Ectodermal cell (in vitro differentiated cells): ENCODE results near the gene AHCYL2.
"Not testable (repeated sequence)": the region's sequence is repeated elsewhere in the genome, so short reads cannot be mapped to it uniquely, and the experiment has no call there.

Experiments
- H3K27ac ChIP-seq: 2 replicates; pipeline ENCODE4 v1.7.0; 2013; ENCODE audit warnings: mild to moderate bottlenecking, low read depth, low read length; ENCODE audit not compliant: insufficient read depth, poor library complexity, severe bottlenecking
- H3K27me3 ChIP-seq: 2 replicates; pipeline ENCODE4 v1.7.0; 2013; ENCODE audit warnings: mild to moderate bottlenecking, low read length; ENCODE audit not compliant: insufficient read depth, control insufficient read depth, poor library complexity, severe bottlenecking
- H3K36me3 ChIP-seq: one replicate; pipeline ENCODE4 v1.7.0; 2013; ENCODE audit warnings: low read length; ENCODE audit not compliant: control insufficient read depth, insufficient read depth
- H3K4me1 ChIP-seq: one replicate; pipeline ENCODE4 v1.7.0; 2013; ENCODE audit warnings: low read length; ENCODE audit not compliant: control insufficient read depth, insufficient read depth
- H3K4me3 ChIP-seq: 2 replicates; pipeline ENCODE4 v1.7.0; 2013; ENCODE audit warnings: low read depth, low read length, control low read depth; ENCODE audit not compliant: insufficient read depth
- H3K9me3 ChIP-seq: 2 replicates; pipeline ENCODE4 v1.7.0; 2013; ENCODE audit warnings: mild to moderate bottlenecking, low read length, moderate library complexity; ENCODE audit not compliant: control insufficient read depth
- WGBS, 2 experiments: methylation state at CpG; one replicate each; pipeline ENCODE4 v1.1.7; 2013; ENCODE audit warnings: missing lambda C conversion rate in 2 of 2; 5-methylcytosine and 5-hydroxymethylcytosine counted together

Gene AHCYL2

GRCh38 chr7:129447445-129447844 lies 222.6 kb downstream of the AHCYL2 start:
- H3K4me3 ChIP-seq, H3K27ac ChIP-seq, H3K9me3 ChIP-seq, H3K36me3 ChIP-seq, H3K27me3 ChIP-seq, H3K4me1 ChIP-seq: not testable (repeated sequence)
- WGBS, 2 experiments = 95 to 97% methylated on average over 6 of the region's 6 CpGs

DNA sequence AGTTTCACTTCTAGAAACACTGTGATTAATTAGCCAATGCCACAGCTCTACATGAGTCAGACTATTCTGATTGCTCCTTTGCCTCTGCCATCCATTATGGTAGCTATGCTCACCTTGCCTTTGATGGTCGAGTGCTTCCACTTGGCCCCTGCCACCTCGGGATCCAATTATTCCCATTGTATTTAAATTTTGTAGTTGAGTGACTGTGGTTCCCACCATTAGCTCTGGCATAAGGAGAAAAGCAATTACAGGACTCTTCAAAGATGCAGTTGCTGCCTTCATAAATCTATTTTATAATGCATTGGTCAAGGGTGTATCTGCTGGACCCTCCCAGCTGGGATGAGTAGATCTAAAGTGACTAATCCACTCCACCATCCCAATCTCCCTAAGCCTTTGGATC lies 223.8 kb downstream of the AHCYL2 start:
- 89 to 92% methylated on average over 2 of the region's 2 CpGs for WGBS, 2 experiments
- H3K27ac ChIP-seq, H3K27me3 ChIP-seq, H3K4me1 ChIP-seq, H3K36me3 ChIP-seq, H3K4me3 ChIP-seq, H3K9me3 ChIP-seq: not testable (repeated sequence)

- Histone ChIP-seq H3K4me1 (no peaks in the 10 kb centered on the region), H3K36me3 (peaks cover 6% of the 10 kb centered on the region), H3K4me3 (no peak overlapping the region), H3K27ac (no peak overlapping the region), H3K9me3 (no peaks in the 10 kb centered on the region), H3K27me3 (no peaks in the 10 kb centered on the region)
Observed at GRCh38 chr7:129450295-129450694, 225.5 kb downstream of the AHCYL2 start.

- 87 to 96% methylated on average over 2 of the region's 2 CpGs for WGBS, 2 experiments
- H3K27ac ChIP-seq = no peak overlapping the region
- no peak overlapping the region for H3K4me3 ChIP-seq
- peaks cover 14% of the 10 kb centered on the region for H3K36me3 ChIP-seq
- no peaks in the 10 kb centered on the region for H3K27me3 ChIP-seq
- H3K4me1 ChIP-seq = no peaks in the 10 kb centered on the region
- H3K9me3 ChIP-seq = no peaks in the 10 kb centered on the region
Observed at GRCh38 chr7:129452589-129453231, 227.9 kb downstream of the AHCYL2 start.

DNA sequence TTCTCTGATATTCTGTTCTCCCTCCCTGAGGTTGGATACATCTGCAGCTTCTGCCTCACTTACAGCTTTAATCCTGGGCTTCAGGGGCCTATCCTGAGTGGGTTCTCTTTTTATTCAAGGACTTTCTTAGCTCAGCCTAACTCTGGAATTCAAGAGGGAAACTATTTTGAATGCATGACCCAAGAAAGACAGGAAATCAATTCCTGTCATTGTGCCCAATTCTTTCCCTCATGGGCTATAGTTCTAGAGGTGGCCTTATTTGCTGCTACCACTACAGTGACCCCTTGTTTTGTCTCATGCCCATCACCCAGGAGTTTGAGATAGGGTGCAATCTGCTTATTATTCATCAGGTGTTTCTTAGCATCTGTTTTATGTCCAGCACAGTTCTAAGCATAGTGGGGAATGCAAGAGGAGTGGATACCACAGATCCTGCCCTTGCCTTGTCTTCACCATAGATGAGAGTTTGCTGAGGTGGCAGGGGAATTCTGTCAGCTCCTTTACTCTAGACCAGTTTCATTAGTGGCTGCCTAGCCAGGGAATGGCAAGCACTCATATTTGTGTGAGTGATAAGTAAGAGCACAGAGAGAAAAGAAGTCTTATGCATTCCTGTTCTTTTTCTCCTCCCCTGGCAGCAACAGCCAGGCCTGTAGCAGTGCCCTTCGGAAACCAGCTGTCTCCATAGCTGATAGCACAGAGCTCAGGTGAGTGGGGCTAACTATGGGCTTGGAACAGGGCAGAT lies 228.8 kb downstream of the AHCYL2 start:
- Histone ChIP-seq H3K27me3 (no peaks in the 10 kb centered on the region), H3K4me1 (no peaks in the 10 kb centered on the region), H3K27ac (no peak overlapping the region), H3K9me3 (no peaks in the 10 kb centered on the region), H3K4me3 (no peak overlapping the region), H3K36me3 (peaks cover 17% of the 10 kb centered on the region)
- 87 to 96% methylated on average over 1 of the region's 1 CpG for WGBS, 2 experiments

GRCh38 chr7:129454249-129454551 lies 229.4 kb downstream of the AHCYL2 start:
- Histone ChIP-seq H3K36me3 (peaks cover 17% of the 10 kb centered on the region), H3K27ac (no peak overlapping the region), H3K4me3 (no peak overlapping the region), H3K27me3 (no peaks in the 10 kb centered on the region), H3K9me3 (no peaks in the 10 kb centered on the region), H3K4me1 (no peaks in the 10 kb centered on the region)
- 92 to 93% methylated on average over 4 of the region's 4 CpGs for WGBS, 2 experiments

DNA sequence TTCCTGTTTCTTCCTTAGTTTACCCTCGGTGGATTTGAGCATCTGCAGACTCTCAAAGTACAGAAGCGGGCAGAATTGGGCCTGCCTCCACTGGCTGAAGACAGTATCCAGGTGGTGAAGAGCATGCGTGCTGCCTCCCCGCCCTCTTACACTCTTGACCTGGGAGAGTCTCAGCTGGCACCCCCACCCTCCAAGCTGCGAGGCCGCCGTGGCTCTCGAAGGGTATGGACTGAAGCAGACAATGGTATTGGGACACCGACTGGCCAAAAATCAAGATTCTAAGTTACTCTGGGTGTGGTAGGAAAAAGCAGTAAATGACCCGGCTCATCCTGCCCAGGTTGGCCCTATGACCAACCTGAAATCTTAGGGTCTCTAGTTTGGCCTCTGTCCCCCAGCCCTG lies 231.6 kb downstream of the AHCYL2 start:
- Histone ChIP-seq H3K4me1 (no peaks in the 10 kb centered on the region), H3K9me3 (no peaks in the 10 kb centered on the region), H3K27me3 (no peaks in the 10 kb centered on the region), H3K4me3 (no peak overlapping the region), H3K27ac (no peak overlapping the region), H3K36me3 (peaks cover 31% of the 10 kb centered on the region)
- 96% methylated on average over 10 of the region's 10 CpGs for WGBS, 2 experiments

GRCh38 chr7:129457101-129457500 lies 232.3 kb downstream of the AHCYL2 start:
- Histone ChIP-seq H3K4me1 (no peaks in the 10 kb centered on the region), H3K27me3 (no peaks in the 10 kb centered on the region), H3K4me3 (no peak overlapping the region), H3K27ac (no peak overlapping the region), H3K9me3 (no peaks in the 10 kb centered on the region), H3K36me3 (peaks cover 36% of the 10 kb centered on the region)
- 92 to 97% methylated on average over 3 of the region's 3 CpGs for WGBS, 2 experiments

GRCh38 chr7:129458171-129458570 lies 233.3 kb downstream of the AHCYL2 start:
- H3K36me3 ChIP-seq = peaks cover 39% of the 10 kb centered on the region
- H3K27me3 ChIP-seq = no peaks in the 10 kb centered on the region
- no peaks in the 10 kb centered on the region for H3K4me1 ChIP-seq
- H3K27ac ChIP-seq = no peak overlapping the region
- 92 to 95% methylated on average over 5 of the region's 5 CpGs for WGBS, 2 experiments
- no peak overlapping the region for H3K4me3 ChIP-seq
- H3K9me3 ChIP-seq = no peaks in the 10 kb centered on the region

- H3K27ac ChIP-seq = no peak overlapping the region
- no peaks in the 10 kb centered on the region for H3K4me1 ChIP-seq
- no peak overlapping the region for H3K4me3 ChIP-seq
- H3K27me3 ChIP-seq = no peaks in the 10 kb centered on the region
- WGBS, 2 experiments = 95% methylated on average over 2 of the region's 2 CpGs
- no peaks in the 10 kb centered on the region for H3K9me3 ChIP-seq
- H3K36me3 ChIP-seq = peaks cover 37% of the 10 kb centered on the region
Observed at GRCh38 chr7:129461809-129462208, 237.0 kb downstream of the AHCYL2 start.
